Activated T-helper 9 cell treated with anti-CD3 and anti-CD28 coated beads, Interleukin-2, amount 50 U/mL, for 16 hours (primary cell): Measurements from ENCODE around the gene LPP.

Experiments
- DNase-seq: peaks from one replicate; pipeline ENCODE4 v3.0.0-alpha.2; 2020; ENCODE audit warnings: low read depth

The LPP gene

DNA sequence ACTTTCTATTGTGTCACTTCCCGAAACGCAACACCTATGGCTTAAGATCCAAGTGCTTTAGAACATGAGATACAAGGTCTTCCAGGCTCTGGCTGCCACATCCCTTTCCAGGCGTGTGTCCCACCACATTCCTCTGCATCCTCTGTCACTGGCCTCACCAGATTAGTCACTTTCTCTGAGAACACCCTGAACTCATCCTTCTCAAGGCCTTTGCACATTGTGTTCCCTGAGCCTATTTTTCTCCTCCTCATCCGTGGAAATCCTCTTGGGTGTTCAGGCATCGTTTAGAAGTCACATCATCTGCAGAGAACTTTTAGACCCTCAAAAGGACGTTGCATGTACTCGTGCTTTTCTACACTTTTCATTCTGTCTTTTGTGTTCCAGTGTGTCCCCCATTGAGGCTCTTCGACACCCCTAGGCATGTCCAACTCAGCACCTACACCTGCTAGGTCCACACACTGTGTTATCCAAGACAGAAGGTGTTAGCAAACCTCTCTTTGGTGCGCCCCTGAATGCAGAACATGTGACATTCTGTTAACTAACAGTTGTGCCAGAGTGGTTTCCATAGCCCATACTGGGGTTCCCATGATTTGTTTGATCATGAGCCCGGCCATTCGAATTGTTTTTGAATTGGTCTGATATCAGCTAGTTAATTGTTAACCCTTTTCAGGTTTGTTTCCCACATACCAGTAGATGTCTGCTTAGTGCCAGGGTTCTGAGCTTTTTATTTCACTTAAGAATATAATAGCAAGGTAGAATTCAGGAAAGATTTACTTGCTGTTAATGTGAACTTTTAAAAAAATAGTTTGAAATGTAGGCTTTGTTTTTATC, 67.2 kb downstream of the LPP start:
- DNase-seq: no peak

DNA sequence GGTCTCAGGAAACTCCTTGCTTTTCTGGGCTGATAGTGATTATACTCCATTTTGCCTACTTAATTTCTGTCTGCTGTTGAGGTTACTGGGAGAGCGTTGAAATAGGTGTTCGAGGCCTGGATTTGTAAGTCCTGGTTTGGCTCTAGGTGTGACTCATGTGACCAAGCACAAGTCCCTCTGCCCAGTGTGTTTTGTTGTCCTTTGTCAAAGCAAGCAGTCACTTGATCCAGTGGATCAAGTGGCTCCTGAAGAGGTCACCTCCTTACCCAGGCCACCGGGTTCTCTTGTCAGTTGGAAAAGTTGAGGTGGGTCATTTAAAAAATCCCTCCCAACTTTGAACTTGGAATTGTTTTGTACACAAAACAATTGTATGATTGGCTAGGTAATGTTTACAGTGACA, 70.0 kb downstream of the LPP start:
- no peak for DNase-seq

- no peak for DNase-seq
Observed at GRCh38 chr3:188227442-188227841, 73.5 kb downstream of the LPP start.

GRCh38 chr3:188229177-188229576, 75.2 kb downstream of the LPP start:
- no peak for DNase-seq

DNA sequence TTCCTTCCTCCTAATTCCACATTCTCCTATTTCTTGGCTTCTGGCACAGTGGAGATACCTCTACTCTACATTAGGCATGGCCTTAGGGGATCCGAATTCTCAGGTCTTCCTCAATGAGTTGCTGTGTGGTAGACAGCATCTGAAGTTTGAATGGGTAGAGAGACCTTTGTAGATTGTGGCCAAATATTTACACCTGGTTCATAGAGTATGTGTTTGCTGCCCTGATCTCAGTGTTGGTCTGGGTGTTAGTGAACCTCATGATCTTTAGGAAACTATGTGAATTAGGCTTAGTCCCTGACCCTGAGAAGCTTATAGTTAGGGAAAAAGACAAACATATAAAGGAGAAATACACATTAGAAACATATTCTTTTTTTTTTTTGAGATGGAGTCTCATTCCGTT, 75.8 kb downstream of the LPP start:
- DNase-seq: no peak

DNA sequence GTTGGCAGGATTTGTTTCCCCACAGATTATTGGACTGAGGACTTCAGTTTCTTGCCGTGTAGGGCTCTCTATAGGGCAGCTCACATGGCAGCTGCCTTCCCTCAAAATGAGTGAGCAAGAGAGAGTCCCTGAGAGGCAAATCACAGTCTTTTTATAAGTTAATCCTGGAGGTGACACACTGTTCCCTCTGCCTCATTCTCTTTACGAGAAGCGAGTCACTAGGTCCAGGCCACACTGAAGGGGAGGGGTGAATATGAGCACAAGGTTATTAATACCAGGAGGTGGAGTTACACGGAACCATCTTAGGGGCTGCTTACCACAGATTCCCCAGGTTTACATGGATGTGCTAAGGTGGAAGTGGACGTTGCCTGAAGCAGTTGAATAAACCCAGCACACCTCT, 77.0 kb downstream of the LPP start:
- DNase-seq: no peak

- no peak for DNase-seq
Observed at GRCh38 chr3:188231456-188231855, 77.5 kb downstream of the LPP start.

DNA sequence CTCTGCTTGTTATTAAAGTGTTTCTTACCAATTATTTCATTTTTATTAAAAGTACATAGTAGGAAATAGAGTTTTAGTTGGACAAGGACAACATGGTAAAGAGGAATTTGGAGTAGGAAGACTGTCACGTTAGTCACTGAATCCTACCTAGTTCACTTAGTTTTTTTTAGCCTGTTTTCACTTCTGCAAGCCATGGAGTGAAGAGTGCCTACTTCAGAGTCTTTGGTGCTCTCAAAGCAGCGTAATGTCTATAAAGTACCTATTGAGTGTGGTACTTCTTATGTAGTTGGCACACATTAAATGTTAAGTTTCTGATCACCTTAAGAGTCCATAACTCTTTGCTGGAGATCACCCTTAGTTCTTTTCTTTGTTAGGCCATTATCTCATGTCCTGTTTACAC, 78.7 kb downstream of the LPP start:
- DNase-seq: no peak

GRCh38 chr3:188233320-188233719, 79.4 kb downstream of the LPP start:
- DNase-seq: no peak

- DNase-seq: no peak
Observed at GRCh38 chr3:188234132-188234531, 80.2 kb downstream of the LPP start.

DNA sequence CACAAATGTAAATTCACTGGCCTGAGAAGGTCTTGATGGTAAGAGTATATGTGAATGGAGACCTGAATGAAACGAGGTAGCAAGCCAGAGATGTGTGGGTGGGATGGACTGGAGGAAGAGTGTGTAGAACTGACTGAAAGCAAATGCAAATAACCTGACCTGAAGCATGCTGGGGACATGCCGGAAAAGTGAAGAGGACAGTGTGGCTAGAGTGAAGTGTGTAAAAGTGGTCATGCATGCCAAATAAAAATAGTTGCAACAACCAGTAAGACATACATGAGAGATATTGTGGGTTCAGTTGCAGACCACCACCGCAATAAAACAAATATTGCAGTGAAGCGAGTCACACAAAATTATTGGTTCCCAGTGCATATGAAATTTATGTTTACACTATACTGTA, 82.3 kb downstream of the LPP start:
- DNase-seq: no peak

DNA sequence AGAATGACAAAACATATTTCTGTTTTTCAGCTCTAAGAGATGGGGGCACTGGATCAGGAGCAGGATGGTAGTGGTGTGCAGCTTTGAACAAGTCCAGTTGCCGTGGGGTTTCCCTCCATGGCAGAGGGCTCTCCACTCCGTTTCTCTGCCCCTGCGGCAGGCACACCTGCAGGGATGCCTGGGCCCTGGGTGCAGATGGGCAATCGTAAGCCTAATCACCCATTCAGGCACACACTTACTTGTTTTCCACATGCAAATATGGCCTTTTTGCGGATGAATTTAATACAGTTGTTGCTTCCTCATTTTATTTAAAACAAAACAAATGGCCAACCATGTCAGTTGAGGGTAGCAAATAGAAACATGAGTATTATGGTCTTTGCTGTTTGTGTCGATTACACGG, 85.1 kb downstream of the LPP start:
- DNase-seq: no peak

DNA sequence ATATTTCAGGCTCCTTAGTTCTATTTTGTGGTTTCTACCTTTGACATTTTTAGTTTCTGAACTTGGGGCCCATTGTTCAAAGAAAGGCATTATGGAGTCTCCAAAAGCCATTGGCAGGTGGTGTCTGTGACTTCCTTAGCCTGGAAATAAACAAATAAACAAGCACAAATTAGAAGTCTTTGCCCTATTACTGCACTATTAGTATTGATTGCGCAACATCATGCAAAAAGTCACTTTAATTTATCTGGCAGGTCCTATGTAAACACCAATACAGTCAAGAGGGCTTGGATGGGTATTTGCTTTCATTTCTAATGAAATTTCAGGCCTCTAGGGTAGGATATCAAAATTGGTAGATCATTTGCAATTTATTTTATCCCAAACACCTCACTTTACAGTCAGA, 85.6 kb downstream of the LPP start:
- no peak for DNase-seq

GRCh38 chr3:188240189-188240981, 86.4 kb downstream of the LPP start:
- no peak for DNase-seq

DNA sequence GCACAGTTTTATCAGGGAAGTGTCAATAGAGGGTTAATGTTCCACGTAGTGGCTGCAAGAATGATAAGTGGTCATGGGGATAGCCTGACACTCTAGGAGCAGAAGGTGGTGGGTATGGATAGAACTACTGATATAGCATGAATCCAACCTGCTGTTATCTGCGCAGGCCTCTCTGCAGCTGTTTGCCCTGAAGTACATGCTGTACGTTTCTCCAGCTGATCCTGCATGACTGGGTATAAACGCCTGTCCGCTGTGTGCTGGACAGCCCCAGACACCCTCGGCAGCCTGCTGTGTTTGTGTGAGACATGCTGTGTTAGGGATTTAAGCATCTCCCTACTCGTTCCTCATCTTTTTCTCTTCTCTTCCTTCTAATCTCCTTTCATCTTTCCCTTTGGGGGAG, 87.1 kb downstream of the LPP start:
- no peak for DNase-seq

- DNase-seq: no peak
Observed at GRCh38 chr3:188241883-188242282, 87.9 kb downstream of the LPP start.

- DNase-seq: no peak
Observed at GRCh38 chr3:188242436-188243123, 88.6 kb downstream of the LPP start.

DNA sequence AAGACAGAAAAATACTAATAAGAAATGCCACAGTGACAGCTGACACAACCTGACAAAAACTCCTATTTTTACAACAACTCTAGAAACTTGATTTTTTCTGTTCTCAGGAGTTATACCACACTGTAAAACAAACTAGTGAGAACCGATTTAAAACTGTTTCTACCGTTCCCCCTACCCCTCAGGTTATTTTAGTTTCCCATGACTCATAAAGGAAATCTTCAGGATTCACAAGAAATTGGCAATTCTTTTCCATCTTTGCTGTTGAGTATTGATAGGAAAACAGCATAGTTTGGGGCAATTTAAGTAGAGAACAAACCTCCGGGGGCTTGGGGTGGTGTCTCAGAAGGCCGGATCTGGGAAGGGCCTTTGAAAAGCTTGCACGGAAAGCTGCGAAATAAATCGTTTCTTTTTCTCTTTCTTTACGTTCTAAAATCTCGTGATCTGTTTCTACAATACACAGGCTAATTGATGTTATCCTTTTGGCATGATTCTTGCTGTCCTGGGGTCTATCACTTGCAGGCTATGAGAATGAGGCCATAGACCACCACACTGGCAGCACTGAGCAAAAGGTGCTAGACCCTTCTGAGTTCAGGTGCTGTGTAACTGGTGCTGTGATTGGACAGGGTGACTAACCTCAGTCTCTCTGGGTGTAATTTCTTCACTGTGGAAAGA, 89.3 kb downstream of the LPP start:
- no peak for DNase-seq

GRCh38 chr3:188244395-188244861, 90.5 kb downstream of the LPP start:
- no peak for DNase-seq

GRCh38 chr3:188246905-188247304, 92.9 kb downstream of the LPP start:
- DNase-seq: no peak

- no peak for DNase-seq
Observed at GRCh38 chr3:188248036-188248561, 94.1 kb downstream of the LPP start.
